Bronchial epithelial cell (primary cell): ENCODE data around the gene DHRS12. TPM values are rescaled to one million over a fixed set of nuclear protein-coding genes. Genes with fewer than 3 reads are reported as not detected.

Experiments
- DNase-seq: peaks from one replicate; pipeline ENCODE4 v3.0.0-alpha.2; 2010; ENCODE audit warnings: low read depth
- FAIRE-seq: peaks from 2 replicates; lab custom pipeline; 2011; peaks lifted over from hg19 to GRCh38; lab: Jason Lieb, UNC
- H3K27me3 ChIP-seq: 2 replicates; pipeline ENCODE4 v1.5.1; 2011; ENCODE audit warnings: low read length; ENCODE audit not compliant: control insufficient read depth, insufficient read depth
- H3K36me3 ChIP-seq: 2 replicates; pipeline ENCODE4 v1.5.1; 2011; ENCODE audit warnings: low read length; ENCODE audit not compliant: control insufficient read depth, insufficient read depth
- H3K4me3 ChIP-seq: 2 replicates; pipeline ENCODE4 v1.5.1; 2011; ENCODE audit warnings: mild to moderate bottlenecking, low read depth, low read length, control low read depth
- total RNA-seq: library from RNA; depleted of rRNA; stranded (reverse); fragments of >200 nt; gene quantifications from 2 replicates; pipeline ENCODE4 v1.2.1, GENCODE V29; 2014
- TF ChIP-seq, protein P1 (sequence below): IDR thresholded peaks from 2 replicates; pipeline ENCODE4 v1.5.1; 2011; ENCODE audit warnings: mild to moderate bottlenecking, moderate library complexity, low read length, control low read depth, inconsistent platforms; ENCODE audit not compliant: insufficient read depth, severe bottlenecking

Gene DHRS12
- total RNA-seq, 1 donor from 2014 or later, result 2.4 TPM

DNA sequence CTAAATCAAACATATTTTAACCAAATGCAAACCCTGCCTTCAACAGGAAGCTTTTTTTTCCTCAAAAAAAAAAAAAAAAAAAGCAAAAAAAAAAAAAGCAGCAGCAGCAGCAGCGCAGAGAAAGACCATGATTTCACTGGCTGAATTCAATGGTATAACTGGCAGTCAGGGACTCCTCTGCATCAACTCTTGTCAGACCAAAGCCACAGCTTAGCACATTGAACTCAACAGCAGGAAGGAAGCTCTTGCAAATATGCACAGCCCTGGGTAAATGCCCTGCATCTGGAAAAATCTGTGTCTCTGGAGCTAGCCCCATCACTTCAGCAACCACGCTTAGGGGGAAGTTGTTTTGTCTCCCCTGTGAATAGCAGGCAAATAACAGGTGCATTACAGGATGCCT lies 17.6 kb upstream of the DHRS12 start:
- H3K27me3 ChIP-seq, result peaks cover 10% of the 10 kb centered on the region
- FAIRE-seq (no peak), DNase-seq (no peak)
- TF ChIP-seq, protein P1, sequence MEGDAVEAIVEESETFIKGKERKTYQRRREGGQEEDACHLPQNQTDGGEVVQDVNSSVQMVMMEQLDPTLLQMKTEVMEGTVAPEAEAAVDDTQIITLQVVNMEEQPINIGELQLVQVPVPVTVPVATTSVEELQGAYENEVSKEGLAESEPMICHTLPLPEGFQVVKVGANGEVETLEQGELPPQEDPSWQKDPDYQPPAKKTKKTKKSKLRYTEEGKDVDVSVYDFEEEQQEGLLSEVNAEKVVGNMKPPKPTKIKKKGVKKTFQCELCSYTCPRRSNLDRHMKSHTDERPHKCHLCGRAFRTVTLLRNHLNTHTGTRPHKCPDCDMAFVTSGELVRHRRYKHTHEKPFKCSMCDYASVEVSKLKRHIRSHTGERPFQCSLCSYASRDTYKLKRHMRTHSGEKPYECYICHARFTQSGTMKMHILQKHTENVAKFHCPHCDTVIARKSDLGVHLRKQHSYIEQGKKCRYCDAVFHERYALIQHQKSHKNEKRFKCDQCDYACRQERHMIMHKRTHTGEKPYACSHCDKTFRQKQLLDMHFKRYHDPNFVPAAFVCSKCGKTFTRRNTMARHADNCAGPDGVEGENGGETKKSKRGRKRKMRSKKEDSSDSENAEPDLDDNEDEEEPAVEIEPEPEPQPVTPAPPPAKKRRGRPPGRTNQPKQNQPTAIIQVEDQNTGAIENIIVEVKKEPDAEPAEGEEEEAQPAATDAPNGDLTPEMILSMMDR, result no peak
- H3K4me3 ChIP-seq, result no peak overlapping the region
- H3K36me3 ChIP-seq, result no peaks in the 10 kb centered on the region

DNA sequence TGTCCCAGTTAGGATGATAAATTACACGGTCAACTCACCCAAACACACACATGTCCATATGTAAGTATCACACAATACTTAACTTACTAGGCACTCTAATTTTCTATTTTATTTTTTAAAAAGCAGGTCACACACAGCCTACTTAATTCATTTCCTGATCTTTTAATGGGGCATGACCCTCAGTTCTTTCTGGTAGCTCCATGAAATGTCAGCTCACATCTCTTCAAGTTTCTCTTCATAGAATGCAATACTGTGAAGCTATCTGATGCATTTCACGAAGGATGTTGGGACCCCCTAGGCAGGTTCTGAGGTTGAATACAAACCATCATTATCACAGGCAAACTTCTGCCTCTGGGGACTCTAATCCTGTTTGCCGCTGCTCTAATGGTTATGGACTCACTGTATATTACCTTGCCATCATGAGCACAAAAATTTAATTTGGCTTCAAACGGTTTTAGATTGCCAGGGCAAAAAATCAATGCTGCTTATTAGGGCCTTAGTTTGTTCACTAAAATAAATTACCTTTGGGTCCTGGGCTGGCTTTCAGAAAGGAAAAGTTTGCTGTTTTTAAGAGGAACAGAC lies 16.1 kb upstream of the DHRS12 start:
- peak; percentile 55 for FAIRE-seq
- TF ChIP-seq, protein P1, result no peak
- no peak for DNase-seq
- H3K36me3 ChIP-seq, result no peaks in the 10 kb centered on the region
- H3K4me3 ChIP-seq, result no peak overlapping the region
- peaks cover 16% of the 10 kb centered on the region for H3K27me3 ChIP-seq

DNA sequence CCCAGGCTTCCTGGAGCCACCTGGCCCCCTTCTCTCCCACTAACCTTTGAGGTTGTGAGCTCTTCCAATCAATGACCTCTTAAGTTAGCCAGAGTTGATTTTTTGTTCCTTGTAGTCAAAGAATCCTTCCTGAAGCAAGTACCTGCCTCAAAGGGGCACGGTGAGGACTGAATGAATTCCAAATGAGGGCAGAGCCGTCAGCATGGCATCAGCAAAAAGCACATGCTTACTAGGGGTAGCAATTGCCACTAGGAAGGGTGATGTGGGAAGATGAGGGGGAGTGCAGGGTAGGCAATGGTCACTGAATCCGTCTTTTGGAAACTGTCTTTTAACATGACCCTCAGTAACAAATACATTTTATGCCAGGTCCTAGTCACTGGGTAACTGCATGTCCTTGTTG lies 15.6 kb upstream of the DHRS12 start:
- H3K36me3 ChIP-seq, result no peaks in the 10 kb centered on the region
- H3K4me3 ChIP-seq, result no peak overlapping the region
- TF ChIP-seq, protein P1, result no peak
- DNase-seq (no peak), FAIRE-seq (no peak)
- peaks cover 16% of the 10 kb centered on the region for H3K27me3 ChIP-seq

DNA sequence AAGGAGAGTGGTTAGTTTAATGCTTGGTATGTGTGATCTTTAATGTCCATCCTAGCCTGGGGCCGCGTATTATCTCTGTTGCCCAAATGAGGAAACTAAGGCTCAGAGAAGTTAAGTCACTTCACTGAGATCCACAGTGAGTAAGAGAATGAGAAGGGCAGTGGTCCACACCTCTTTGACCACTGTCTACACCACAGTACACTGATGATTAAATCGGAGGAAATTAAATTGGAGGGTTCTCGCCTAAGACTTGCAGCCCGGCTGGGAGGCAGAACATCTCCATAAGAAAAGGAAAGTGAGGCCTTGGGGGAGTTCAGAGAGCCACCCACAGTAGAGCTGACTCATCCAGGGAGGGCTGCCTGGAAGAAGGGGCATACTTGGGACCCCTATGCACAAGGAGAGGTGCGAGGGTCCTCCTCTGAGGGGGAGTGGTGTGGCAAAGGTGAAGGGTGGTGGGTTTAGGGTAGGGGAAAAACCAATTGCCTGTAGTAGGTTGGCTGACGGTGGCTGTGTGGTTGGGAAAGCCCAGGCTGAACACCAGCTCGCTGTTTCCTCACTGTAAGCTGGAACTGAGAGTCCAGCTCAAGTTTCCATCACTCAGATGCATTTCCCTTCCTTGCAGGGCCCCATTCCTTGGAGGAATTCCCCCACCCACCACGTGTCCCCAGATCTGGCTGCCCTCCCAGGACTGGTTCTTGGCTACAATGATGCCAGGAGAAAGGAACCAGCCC lies 15.0 kb upstream of the DHRS12 start:
- no peak for FAIRE-seq

DNA sequence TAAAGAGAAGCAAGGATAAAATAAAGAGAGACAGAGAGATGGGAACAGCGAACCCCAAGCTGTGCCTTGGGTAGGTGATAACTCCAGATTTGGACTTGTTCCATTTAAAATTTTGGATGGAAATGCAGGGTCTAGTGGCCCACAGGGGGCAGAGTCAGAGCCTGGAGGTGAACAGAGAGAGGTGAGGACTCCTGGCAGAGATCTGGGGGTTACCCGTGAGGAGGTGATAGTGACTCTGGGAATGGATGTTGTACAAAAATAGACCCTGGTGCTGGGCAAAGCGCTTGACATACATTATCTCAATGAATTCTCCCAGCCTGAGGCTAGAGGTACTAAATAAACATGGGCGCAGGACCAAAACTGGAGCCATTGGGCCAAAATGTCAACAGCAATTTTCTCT lies 14.3 kb upstream of the DHRS12 start:
- FAIRE-seq, result no peak
- Histone ChIP-seq H3K4me3 (no peak overlapping the region), H3K36me3 (no peaks in the 10 kb centered on the region), H3K27me3 (peaks cover 16% of the 10 kb centered on the region)
- DNase-seq, result no peak
- TF ChIP-seq, protein P1, result no peak

More for the DNA sequence above, 15.0 kb upstream of the DHRS12 start:
- H3K4me3 ChIP-seq, result no peak overlapping the region
- DNase-seq, result no peak
- H3K36me3 ChIP-seq, result no peaks in the 10 kb centered on the region
- peaks cover 16% of the 10 kb centered on the region for H3K27me3 ChIP-seq
- TF ChIP-seq, protein P1, result no peak
